K562 (cell line): ENCODE measurements around the gene EHBP1. TPM values are rescaled to one million over a fixed set of nuclear protein-coding genes. Genes with fewer than 3 reads are reported as not detected.

ENCODE experiments used
- ATF7 ChIP-seq: fragments of 450-650 bp; IDR thresholded peaks from 2 replicates; pipeline ENCODE4 v1.7.1; 2014; ENCODE audit warnings: mild to moderate bottlenecking, moderate library complexity
- BRD4 ChIP-seq: fragments of 200-600 bp; sonication (generic); IDR thresholded peaks from 2 replicates; pipeline ENCODE4 v1.6.1; 2017; ENCODE audit warnings: inconsistent platforms
- ELF2 ChIP-seq: fragments of 250-450 bp; sonication (Bioruptor Pico); IDR thresholded peaks from 2 replicates; pipeline ENCODE4 v1.5.0; 2021; ENCODE audit warnings: mild to moderate bottlenecking
- EP300 ChIP-seq: IDR thresholded peaks from 2 replicates; pipeline ENCODE4 v1.6.1; 2012; ENCODE audit warnings: low read length, improper control_type of control experiment
- KDM5B ChIP-seq: fragments of 200-600 bp; sonication (generic); IDR thresholded peaks from 2 replicates; pipeline ENCODE4 v1.6.1; 2012; ENCODE audit warnings: low read depth, mild to moderate bottlenecking, moderate library complexity, low read length, control low read depth, inconsistent platforms; ENCODE audit not compliant: insufficient replicate concordance
- LCOR ChIP-seq: sonication (generic); formaldehyde crosslinking; IDR thresholded peaks from 2 replicates; pipeline ENCODE4 v1.8.0; 2022; ENCODE audit warnings: mild to moderate bottlenecking, missing genetic modification reagents
- MTA3 ChIP-seq: fragments of 450-650 bp; formaldehyde crosslinking; IDR thresholded peaks from 2 replicates; pipeline ENCODE4 v1.6.1; 2017; ENCODE audit warnings: mild to moderate bottlenecking, borderline replicate concordance
- MYNN ChIP-seq, 2 experiments: sonication (generic); formaldehyde crosslinking in 1 of 2; IDR thresholded peaks; 2 replicates each; pipeline versions ENCODE4 v1.5.0 to v1.6.1; 2016 to 2020; ENCODE audit warnings: antibody characterized with exemption in 1 of 2, missing genetic modification reagents in 1 of 2
- RFX1 ChIP-seq: fragments of 450-650 bp; IDR thresholded peaks from 2 replicates; pipeline ENCODE4 v1.6.1; 2016; ENCODE audit warnings: mild to moderate bottlenecking, moderate library complexity
- SIN3B ChIP-seq: fragments of 450-650 bp; IDR thresholded peaks from 2 replicates; pipeline ENCODE4 v1.6.1; 2017; ENCODE audit warnings: low read depth, mild to moderate bottlenecking, moderate library complexity
- SMARCE1 ChIP-seq: fragments of 450-650 bp; IDR thresholded peaks from 2 replicates; pipeline ENCODE4 v1.7.1; 2016; ENCODE audit warnings: mild to moderate bottlenecking
- ZNF12 ChIP-seq: sonication (generic); formaldehyde crosslinking; IDR thresholded peaks from 2 replicates; pipeline ENCODE4 v1.4.0; 2020; ENCODE audit warnings: mild to moderate bottlenecking, missing genetic modification reagents
- ZNF23 ChIP-seq: fragments of 250-450 bp; sonication (Bioruptor Pico); IDR thresholded peaks from 2 replicates; pipeline ENCODE4 v1.4.0; 2020; ENCODE audit warnings: mild to moderate bottlenecking
- ZNF766 ChIP-seq: fragments of 200-800 bp; sonication (Bioruptor generic); conservative IDR thresholded peaks from 2 replicates; pipeline ENCODE4 v1.6.1; 2016; ENCODE audit warnings: missing genetic modification characterization, missing compliant biosample characterization
- ZSCAN32 ChIP-seq: fragments of 450-650 bp; formaldehyde crosslinking; IDR thresholded peaks from 2 replicates; pipeline ENCODE4 v1.4.0; 2020; ENCODE audit warnings: mild to moderate bottlenecking, moderate library complexity
- polyA plus RNA-seq, 8 experiments: library from polyadenylated mRNA; depleted of rRNA in 4 of 8; stranded (reverse) in 5 of 8; unstranded in 3 of 8; fragments of >200 nt; fragmentation: Nextera tagmentation in 2 of 8; fragmentation: Illumina TruSeq in 1 of 8; extraction: Ambion mirVana in 2 of 8; extraction: Trizol in 1 of 8; gene quantifications; 2 replicates each; pipeline versions ENCODE4 v1.2.1 to v1.2.3, GENCODE V29; 2011 to 2014; ENCODE audit warnings: inconsistent platforms in 1 of 8, missing spikeins in 1 of 8
- total RNA-seq, 7 experiments: library from RNA; depleted of rRNA in 6 of 7; stranded (reverse); fragments of >200 nt in 6 of 7; fragmentation: Illumina TruSeq in 2 of 7; extraction: Trizol in 2 of 7; gene quantifications; 2 replicates each; pipeline versions ENCODE4 v1.2.1 to v1.2.3, GENCODE V29; 2011 to 2021; ENCODE audit warnings: low replicate concordance in 1 of 7
- TF ChIP-seq, protein P1 (sequence below): fragments of 450-650 bp; IDR thresholded peaks from 2 replicates; pipeline ENCODE4 v1.6.1; 2016; ENCODE audit warnings: mild to moderate bottlenecking
- TF ChIP-seq, protein P2 (sequence below): fragments of 250-450 bp; sonication (Bioruptor Pico); IDR thresholded peaks from 2 replicates; pipeline ENCODE4 v1.9.0; 2021; ENCODE audit warnings: mild to moderate bottlenecking
- TF ChIP-seq, protein P3 (sequence below): IDR thresholded peaks from 2 replicates; pipeline ENCODE4 v1.6.1; 2012; ENCODE audit warnings: low read depth, low read length, improper control_type of control experiment, borderline replicate concordance
- TF ChIP-seq, protein P4 (sequence below): fragments of 200-800 bp; sonication (Bioruptor generic); IDR thresholded peaks from 2 replicates; pipeline ENCODE4 v1.6.1; 2016; ENCODE audit warnings: missing genetic modification characterization, missing compliant biosample characterization

Gene EHBP1
- total and polyA plus RNA-seq, 9 of the 15 experiments (the other 6 are each of a cell fraction or from before 2014, with no cell fraction given) = 8.9 to 26.6 (median 19.3) TPM

DNA sequence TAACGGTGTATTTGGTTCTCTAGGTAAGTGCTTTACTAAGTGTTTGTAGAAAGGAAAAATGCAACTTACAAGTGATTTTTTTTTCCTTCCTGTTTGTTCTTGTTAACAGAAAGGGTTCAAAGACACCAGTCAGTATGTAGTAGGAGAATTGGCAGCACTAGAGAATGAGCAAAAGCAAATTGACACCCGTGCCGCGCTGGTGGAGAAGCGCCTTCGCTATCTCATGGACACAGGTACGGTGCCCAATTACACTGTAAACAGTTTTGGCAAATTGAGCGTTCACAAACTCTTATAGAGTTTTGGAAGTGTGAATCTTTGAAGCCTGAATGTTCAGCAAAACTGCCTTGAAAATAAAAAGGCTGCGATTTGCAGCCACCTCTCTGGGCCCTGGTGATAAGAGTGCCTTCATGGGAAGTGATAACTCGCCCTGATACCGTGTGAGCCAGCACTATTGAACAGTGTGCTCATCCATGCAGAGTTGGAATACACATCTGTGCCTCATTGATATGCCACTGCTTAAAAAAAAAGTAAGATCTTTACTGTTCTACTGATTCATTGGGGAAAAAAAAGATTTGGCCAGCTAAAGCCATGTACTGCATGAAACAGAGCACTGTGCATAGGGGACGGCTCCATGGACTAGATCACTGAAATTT is 291.1 kb downstream of the EHBP1 start (continued):
- TF ChIP-seq ELF2 (CRISPR knock-in tag) (no peak), SMARCE1 (peak; percentile 86), ZNF766 (0 out of 2 replicates have a peak, but pooled peaks have one; percentile 36), BRD4 (no peak), RFX1 (no peak), SIN3B (no peak), ZNF12 (CRISPR knock-in tag) (no peak), ZNF23 (CRISPR knock-in tag) (no peak), ATF7 (peak; percentile 62; the same call in 1 of the 2 replicates), ZSCAN32 (CRISPR knock-in tag) (no peak), EP300 (peak; percentile 85), MTA3 (peak; percentile 23; the same call in 1 of the 2 replicates), KDM5B (no peak), MYNN (IDR thresholded peaks at IDR 0.05) (0 out of 2 replicates have a peak, but pooled peaks have one; percentile 31), MYNN (CRISPR knock-in tag; IDR thresholded peaks at IDR 0.05) (no peak), LCOR (CRISPR knock-in tag) (peak; percentile 36; the same call in 1 of the 2 replicates)
- TF ChIP-seq, protein P1, sequence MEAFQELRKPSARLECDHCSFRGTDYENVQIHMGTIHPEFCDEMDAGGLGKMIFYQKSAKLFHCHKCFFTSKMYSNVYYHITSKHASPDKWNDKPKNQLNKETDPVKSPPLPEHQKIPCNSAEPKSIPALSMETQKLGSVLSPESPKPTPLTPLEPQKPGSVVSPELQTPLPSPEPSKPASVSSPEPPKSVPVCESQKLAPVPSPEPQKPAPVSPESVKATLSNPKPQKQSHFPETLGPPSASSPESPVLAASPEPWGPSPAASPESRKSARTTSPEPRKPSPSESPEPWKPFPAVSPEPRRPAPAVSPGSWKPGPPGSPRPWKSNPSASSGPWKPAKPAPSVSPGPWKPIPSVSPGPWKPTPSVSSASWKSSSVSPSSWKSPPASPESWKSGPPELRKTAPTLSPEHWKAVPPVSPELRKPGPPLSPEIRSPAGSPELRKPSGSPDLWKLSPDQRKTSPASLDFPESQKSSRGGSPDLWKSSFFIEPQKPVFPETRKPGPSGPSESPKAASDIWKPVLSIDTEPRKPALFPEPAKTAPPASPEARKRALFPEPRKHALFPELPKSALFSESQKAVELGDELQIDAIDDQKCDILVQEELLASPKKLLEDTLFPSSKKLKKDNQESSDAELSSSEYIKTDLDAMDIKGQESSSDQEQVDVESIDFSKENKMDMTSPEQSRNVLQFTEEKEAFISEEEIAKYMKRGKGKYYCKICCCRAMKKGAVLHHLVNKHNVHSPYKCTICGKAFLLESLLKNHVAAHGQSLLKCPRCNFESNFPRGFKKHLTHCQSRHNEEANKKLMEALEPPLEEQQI = peak; percentile 39; the same call in 1 of the 2 replicates
- TF ChIP-seq, protein P2, sequence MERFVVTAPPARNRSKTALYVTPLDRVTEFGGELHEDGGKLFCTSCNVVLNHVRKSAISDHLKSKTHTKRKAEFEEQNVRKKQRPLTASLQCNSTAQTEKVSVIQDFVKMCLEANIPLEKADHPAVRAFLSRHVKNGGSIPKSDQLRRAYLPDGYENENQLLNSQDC (CRISPR knock-in tag) = no peak
- TF ChIP-seq, protein P3, sequence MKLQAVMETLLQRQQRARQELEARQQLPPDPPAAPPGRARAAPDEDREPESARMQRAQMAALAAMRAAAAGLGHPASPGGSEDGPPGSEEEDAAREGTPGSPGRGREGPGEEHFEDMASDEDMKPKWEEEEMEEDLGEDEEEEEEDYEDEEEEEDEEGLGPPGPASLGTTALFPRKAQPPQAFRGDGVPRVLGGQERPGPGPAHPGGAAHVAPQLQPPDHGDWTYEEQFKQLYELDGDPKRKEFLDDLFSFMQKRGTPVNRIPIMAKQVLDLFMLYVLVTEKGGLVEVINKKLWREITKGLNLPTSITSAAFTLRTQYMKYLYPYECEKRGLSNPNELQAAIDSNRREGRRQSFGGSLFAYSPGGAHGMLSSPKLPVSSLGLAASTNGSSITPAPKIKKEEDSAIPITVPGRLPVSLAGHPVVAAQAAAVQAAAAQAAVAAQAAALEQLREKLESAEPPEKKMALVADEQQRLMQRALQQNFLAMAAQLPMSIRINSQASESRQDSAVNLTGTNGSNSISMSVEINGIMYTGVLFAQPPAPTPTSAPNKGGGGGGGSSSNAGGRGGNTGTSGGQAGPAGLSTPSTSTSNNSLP = peak; percentile 38; the same call in 1 of the 2 replicates
- TF ChIP-seq, protein P4, sequence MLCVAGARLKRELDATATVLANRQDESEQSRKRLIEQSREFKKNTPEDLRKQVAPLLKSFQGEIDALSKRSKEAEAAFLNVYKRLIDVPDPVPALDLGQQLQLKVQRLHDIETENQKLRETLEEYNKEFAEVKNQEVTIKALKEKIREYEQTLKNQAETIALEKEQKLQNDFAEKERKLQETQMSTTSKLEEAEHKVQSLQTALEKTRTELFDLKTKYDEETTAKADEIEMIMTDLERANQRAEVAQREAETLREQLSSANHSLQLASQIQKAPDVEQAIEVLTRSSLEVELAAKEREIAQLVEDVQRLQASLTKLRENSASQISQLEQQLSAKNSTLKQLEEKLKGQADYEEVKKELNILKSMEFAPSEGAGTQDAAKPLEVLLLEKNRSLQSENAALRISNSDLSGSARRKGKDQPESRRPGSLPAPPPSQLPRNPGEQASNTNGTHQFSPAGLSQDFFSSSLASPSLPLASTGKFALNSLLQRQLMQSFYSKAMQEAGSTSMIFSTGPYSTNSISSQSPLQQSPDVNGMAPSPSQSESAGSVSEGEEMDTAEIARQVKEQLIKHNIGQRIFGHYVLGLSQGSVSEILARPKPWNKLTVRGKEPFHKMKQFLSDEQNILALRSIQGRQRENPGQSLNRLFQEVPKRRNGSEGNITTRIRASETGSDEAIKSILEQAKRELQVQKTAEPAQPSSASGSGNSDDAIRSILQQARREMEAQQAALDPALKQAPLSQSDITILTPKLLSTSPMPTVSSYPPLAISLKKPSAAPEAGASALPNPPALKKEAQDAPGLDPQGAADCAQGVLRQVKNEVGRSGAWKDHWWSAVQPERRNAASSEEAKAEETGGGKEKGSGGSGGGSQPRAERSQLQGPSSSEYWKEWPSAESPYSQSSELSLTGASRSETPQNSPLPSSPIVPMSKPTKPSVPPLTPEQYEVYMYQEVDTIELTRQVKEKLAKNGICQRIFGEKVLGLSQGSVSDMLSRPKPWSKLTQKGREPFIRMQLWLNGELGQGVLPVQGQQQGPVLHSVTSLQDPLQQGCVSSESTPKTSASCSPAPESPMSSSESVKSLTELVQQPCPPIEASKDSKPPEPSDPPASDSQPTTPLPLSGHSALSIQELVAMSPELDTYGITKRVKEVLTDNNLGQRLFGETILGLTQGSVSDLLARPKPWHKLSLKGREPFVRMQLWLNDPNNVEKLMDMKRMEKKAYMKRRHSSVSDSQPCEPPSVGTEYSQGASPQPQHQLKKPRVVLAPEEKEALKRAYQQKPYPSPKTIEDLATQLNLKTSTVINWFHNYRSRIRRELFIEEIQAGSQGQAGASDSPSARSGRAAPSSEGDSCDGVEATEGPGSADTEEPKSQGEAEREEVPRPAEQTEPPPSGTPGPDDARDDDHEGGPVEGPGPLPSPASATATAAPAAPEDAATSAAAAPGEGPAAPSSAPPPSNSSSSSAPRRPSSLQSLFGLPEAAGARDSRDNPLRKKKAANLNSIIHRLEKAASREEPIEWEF = peak; percentile 86; the same call in 1 of the 2 replicates
